LNCaP clone FGC (cell line): ENCODE measurements around the gene OTX1.
"Not testable (repeated sequence)": the region's sequence is repeated elsewhere in the genome, so short reads cannot be mapped to it uniquely, and the experiment has no call there.

ENCODE experiments used
- DNase-seq: peaks from one replicate; pipeline ENCODE4 v3.0.0-alpha.2; 2011; ENCODE audit warnings: low read depth
- H3K4me3 ChIP-seq: 2 replicates; pipeline ENCODE4 v1.5.1; 2011; ENCODE audit warnings: mild to moderate bottlenecking, low read depth, low read length, control low read depth
- CTCF ChIP-seq: IDR thresholded peaks from 2 replicates; pipeline ENCODE4 v1.5.1; 2012; ENCODE audit warnings: mild to moderate bottlenecking; ENCODE audit not compliant: control insufficient read depth, insufficient read depth; ENCODE audit errors: extremely low read depth

Gene OTX1

DNA sequence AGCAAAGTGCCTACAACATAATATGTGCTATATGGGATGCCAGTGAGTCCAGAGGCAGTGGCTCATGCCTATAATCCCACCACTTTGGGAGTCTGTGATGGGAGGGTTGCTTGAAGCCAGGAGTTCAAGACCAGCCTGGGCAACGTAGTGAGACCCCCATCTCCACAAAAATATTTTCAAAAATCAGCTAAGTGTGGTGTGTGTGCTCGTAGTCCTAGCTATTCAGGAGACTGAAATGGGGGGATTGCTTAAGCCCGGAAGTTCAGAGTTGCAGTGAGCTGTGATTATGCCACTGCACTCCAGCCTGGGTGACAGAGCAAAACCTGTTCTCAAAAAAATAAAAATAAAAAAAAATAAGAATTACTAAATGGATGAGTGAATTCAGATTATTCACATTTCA lies 23.4 kb downstream of the OTX1 start:
- no peak for DNase-seq
- H3K4me3 ChIP-seq, result no peak overlapping the region
- no peak for TF ChIP-seq CTCF

DNA sequence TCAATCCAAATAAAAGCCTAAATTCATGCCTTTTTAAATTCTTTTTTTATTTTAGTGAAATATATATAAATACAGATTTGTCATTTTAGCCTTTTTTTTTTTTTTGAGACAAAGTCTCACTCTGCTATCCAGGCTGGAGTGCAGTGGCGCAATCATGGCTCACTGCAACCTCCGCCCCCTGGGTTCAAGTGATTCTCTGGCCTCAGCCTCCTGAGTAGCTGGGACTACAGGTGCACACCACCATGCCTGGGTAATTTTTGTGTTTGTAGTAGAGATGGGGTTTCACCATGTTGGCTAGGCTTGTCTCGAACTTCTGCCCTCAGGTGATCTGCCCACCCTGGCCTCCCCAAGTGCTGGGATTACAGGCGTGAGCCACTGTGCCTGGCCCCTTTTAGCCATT lies 23.8 kb downstream of the OTX1 start:
- not testable (repeated sequence) for DNase-seq

GRCh38 chr2:63078852-63079606 lies 28.4 kb downstream of the OTX1 start:
- TF ChIP-seq CTCF, result peak; percentile 43
- H3K4me3 ChIP-seq, result no peak overlapping the region
- no peak for DNase-seq

More for the DNA sequence above, 23.8 kb downstream of the OTX1 start:
- H3K4me3 ChIP-seq, result not testable (repeated sequence)

- H3K4me3 ChIP-seq, result no peak overlapping the region
- TF ChIP-seq CTCF, result no peak
- no peak for DNase-seq
These were observed 30.8 kb downstream of the OTX1 start for GRCh38 chr2:63081404-63081803.

- no peak for TF ChIP-seq CTCF
- DNase-seq, result no peak
- no peak overlapping the region for H3K4me3 ChIP-seq
These were observed 36.1 kb downstream of the OTX1 start for GRCh38 chr2:63086687-63087086.

DNA sequence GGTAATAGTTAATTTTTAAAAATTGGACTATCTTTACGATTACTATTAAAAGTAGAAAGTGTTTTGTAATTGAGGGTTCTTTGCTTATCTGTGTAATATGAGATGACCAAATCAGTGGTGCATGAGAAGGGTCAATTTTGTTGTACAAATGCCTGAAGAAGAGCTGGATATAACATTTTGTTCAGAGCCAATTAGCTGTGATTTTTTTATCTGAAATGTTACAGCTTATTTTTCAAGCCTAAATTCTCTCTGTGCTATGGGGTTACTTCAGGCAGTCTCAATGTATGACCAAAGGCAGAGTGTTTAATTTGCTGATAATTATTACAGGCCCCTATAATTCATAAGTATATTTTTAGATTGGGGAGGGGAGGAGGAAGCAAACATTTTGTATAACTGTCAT lies 41.8 kb downstream of the OTX1 start:
- no peak for TF ChIP-seq CTCF
- no peak for DNase-seq
- no peak overlapping the region for H3K4me3 ChIP-seq

GRCh38 chr2:63092857-63093256 lies 42.2 kb downstream of the OTX1 start:
- DNase-seq, result no peak
- H3K4me3 ChIP-seq, result no peak overlapping the region
- no peak for TF ChIP-seq CTCF
